K562 (cell line): ENCODE data around the gene CEBPB. TPM values are rescaled to one million over a fixed set of nuclear protein-coding genes. Genes with fewer than 3 reads are reported as not detected.

ENCODE experiments used
- ATAC-seq: fragments of 200-7000 bp; cut with Tn5 transposase; 3 replicates; pipeline ENCODE4 v1.9.1; 2020; ENCODE audit warnings: moderate library complexity
- BruUV-seq: library from RNA; stranded (reverse); fragments of 400-500 nt; replicated peaks from 2 replicates; lab custom pipeline; 2021; lab: Mats Ljungman, UMichigan
- CTCF ChIA-PET: fragments of 300-600 bp; formaldehyde crosslinking; extraction: SDS; loops from one replicate; lab custom pipeline; 2021; ENCODE audit warnings: low intra/inter-chr PET ratio; lab: Yijun Ruan, JAX
- POLR2A ChIA-PET: fragments of 300-600, 350-650 bp; sonication (Branson Sonifier 250); formaldehyde crosslinking; extraction: SDS; loops from one replicate; lab custom pipeline; 2021; ENCODE audit warnings: antibody characterized with exemption, inconsistent platforms; lab: Yijun Ruan, JAX
- DNase-seq, 4 experiments: peaks; one replicate each; pipeline versions ENCODE4 v3.0.0 to v3.0.0-alpha.2; 2011 to 2018; ENCODE audit warnings: low spot score in 3 of 4, mixed read lengths in 3 of 4; ENCODE audit errors: extremely low read depth in 1 of 4
- FAIRE-seq: peaks from 2 replicates; lab custom pipeline; 2011; peaks lifted over from hg19 to GRCh38; lab: Jason Lieb, UNC
- H2AFZ ChIP-seq: 2 replicates; pipeline ENCODE4 v1.6.0; 2011; ENCODE audit warnings: low read depth, low read length, control low read depth, inconsistent platforms
- H3K27ac ChIP-seq: fragments of 200-600 bp; 3 replicates; pipeline ENCODE4 v1.8.0; 2011; ENCODE audit warnings: low read depth, mild to moderate bottlenecking, control low read depth, inconsistent platforms, low read length, moderate library complexity, mixed read lengths; ENCODE audit errors: extremely low read depth
- H3K27me3 ChIP-seq, 2 experiments: fragments of 300-600 bp in 1 of 2; 2 replicates in 1 of 2; 3 replicates in 1 of 2; pipeline versions ENCODE4 v1.6.0 to v1.8.0; 2011; ENCODE audit warnings: inconsistent platforms in 2 of 2, low read length in 2 of 2, mild to moderate bottlenecking in 1 of 2, mixed read lengths in 1 of 2, moderate library complexity in 1 of 2; ENCODE audit not compliant: control insufficient read depth in 2 of 2, insufficient read depth in 2 of 2
- H3K36me3 ChIP-seq: fragments of 300-600 bp; 3 replicates; pipeline ENCODE4 v1.8.0; 2011; ENCODE audit warnings: mild to moderate bottlenecking, low read length, inconsistent platforms; ENCODE audit not compliant: control insufficient read depth, insufficient read depth
- H3K4me1 ChIP-seq, 2 experiments: fragments of 200-600 bp in 1 of 2; replicated peaks in 1 of 2; 2 replicates in 1 of 2; 3 replicates in 1 of 2; pipeline versions ENCODE4 v1.5.1 to v1.8.0; 2011; ENCODE audit warnings: inconsistent platforms in 2 of 2, low read length in 2 of 2, mild to moderate bottlenecking in 1 of 2, mixed read lengths in 1 of 2, moderate library complexity in 1 of 2; ENCODE audit not compliant: control insufficient read depth in 2 of 2, insufficient read depth in 2 of 2
- H3K4me2 ChIP-seq: 2 replicates; pipeline ENCODE4 v1.6.1; 2011; ENCODE audit warnings: low read length, control low read depth, inconsistent platforms, mixed read lengths; ENCODE audit not compliant: insufficient read depth
- H3K4me3 ChIP-seq: fragments of 200-600 bp; sonication (generic), shearing (Covaris generic); 2 replicates; pipeline ENCODE4 v1.5.1; 2016; ENCODE audit warnings: control low read depth, inconsistent platforms
- H3K79me2 ChIP-seq: fragments of 200-600 bp; 3 replicates; pipeline ENCODE4 v1.8.0; 2011; ENCODE audit warnings: low read length, inconsistent platforms; ENCODE audit not compliant: control insufficient read depth, insufficient read depth
- H3K9ac ChIP-seq, 2 experiments: 2 replicates each; pipeline versions ENCODE4 v1.6.0 to v1.6.1; 2011; ENCODE audit warnings: low read depth in 2 of 2, low read length in 2 of 2, control low read depth in 1 of 2, inconsistent platforms in 1 of 2, mild to moderate bottlenecking in 1 of 2, mixed read lengths in 1 of 2; ENCODE audit not compliant: insufficient read depth in 1 of 2
- H3K9me1 ChIP-seq: one replicate; pipeline ENCODE4 v1.6.0; 2011; ENCODE audit warnings: inconsistent platforms, mild to moderate bottlenecking, low read length, moderate library complexity; ENCODE audit not compliant: control insufficient read depth, insufficient read depth
- H3K9me3 ChIP-seq: replicated peaks from 2 replicates; pipeline ENCODE4 v1.5.1; 2011; ENCODE audit warnings: low read depth, low read length, inconsistent platforms; ENCODE audit not compliant: control insufficient read depth, insufficient read depth
- H4K20me1 ChIP-seq: replicated peaks from 2 replicates; pipeline ENCODE4 v1.6.1; 2011; ENCODE audit warnings: low read length, inconsistent platforms, mixed read lengths; ENCODE audit not compliant: control insufficient read depth, insufficient read depth
- CC2D1A ChIP-seq: fragments of 450-650 bp; IDR thresholded peaks from 2 replicates; pipeline ENCODE4 v1.6.1; 2017; ENCODE audit warnings: mild to moderate bottlenecking
- E4F1 ChIP-seq: fragments of 250-450 bp; sonication (Bioruptor Pico); IDR thresholded peaks from 2 replicates; pipeline ENCODE4 v1.5.0; 2021; ENCODE audit warnings: mild to moderate bottlenecking, borderline replicate concordance
- MCM3 ChIP-seq: fragments of 450-650 bp; IDR thresholded peaks from 2 replicates; pipeline ENCODE4 v1.6.1; 2016
- ZBTB7A ChIP-seq: IDR thresholded peaks from 2 replicates; pipeline ENCODE4 v1.6.1; 2011; ENCODE audit warnings: low read depth, mild to moderate bottlenecking, low read length, moderate library complexity, borderline replicate concordance; ENCODE audit not compliant: control insufficient read depth
- ZFP36 ChIP-seq: fragments of 150-350 bp; IDR thresholded peaks from 2 replicates; pipeline ENCODE4 v1.6.1; 2018; ENCODE audit warnings: low read length, low read depth; ENCODE audit not compliant: partially characterized antibody
- ZNF347 ChIP-seq: fragments of 450-650 bp; formaldehyde crosslinking; IDR thresholded peaks from 2 replicates; pipeline ENCODE4 v1.4.0; 2020; ENCODE audit warnings: low read depth, mild to moderate bottlenecking, moderate library complexity
- ZNF41 ChIP-seq: fragments of 250-450 bp; sonication (Bioruptor Pico); conservative IDR thresholded peaks from 2 replicates; pipeline ENCODE4 v1.4.0; 2020; ENCODE audit warnings: mild to moderate bottlenecking
- WGBS: fragments of 100-300 bp; shearing (Covaris generic); methylation state at CpG from one replicate; pipeline ENCODE4 v1.1.6; 2016; ENCODE audit warnings: low coverage, mixed read lengths; ENCODE audit not compliant: insufficient coverage; ENCODE audit errors: missing lambda C conversion rate; 5-methylcytosine and 5-hydroxymethylcytosine counted together
- in situ Hi-C: fragments of 300-500 bp; cut with MboI; formaldehyde crosslinking; loops from 4 replicates; pipeline ENCODE4 v1.15.0; 2018; ENCODE audit warnings: inconsistent platforms, mixed read lengths
- intact Hi-C: fragments of 100-400 bp; cut with micrococcal nuclease; formaldehyde crosslinking; loops from 2 replicates; pipeline ENCODE4 v1.14.2; 2022
- polyA plus RNA-seq, 8 experiments: library from polyadenylated mRNA; depleted of rRNA in 4 of 8; stranded (reverse) in 5 of 8; unstranded in 3 of 8; fragments of >200 nt; fragmentation: Nextera tagmentation in 2 of 8; fragmentation: Illumina TruSeq in 1 of 8; extraction: Ambion mirVana in 2 of 8; extraction: Trizol in 1 of 8; gene quantifications; 2 replicates each; pipeline versions ENCODE4 v1.2.1 to v1.2.3, GENCODE V29; 2011 to 2014; ENCODE audit warnings: inconsistent platforms in 1 of 8, missing spikeins in 1 of 8
- total RNA-seq, 7 experiments: library from RNA; depleted of rRNA in 6 of 7; stranded (reverse); fragments of >200 nt in 6 of 7; fragmentation: Illumina TruSeq in 2 of 7; extraction: Trizol in 2 of 7; gene quantifications; 2 replicates each; pipeline versions ENCODE4 v1.2.1 to v1.2.3, GENCODE V29; 2011 to 2021; ENCODE audit warnings: low replicate concordance in 1 of 7
- TF ChIP-seq, protein P1 (sequence below): sonication (generic); formaldehyde crosslinking; IDR thresholded peaks from 2 replicates; pipeline ENCODE4 v1.8.0; 2022; ENCODE audit warnings: mild to moderate bottlenecking, missing genetic modification reagents
- TF ChIP-seq, protein P2 (sequence below), 2 experiments: fragments of 450-650 bp; IDR thresholded peaks; 2 replicates each; pipeline ENCODE4 v1.6.1; 2016
- TF ChIP-seq, protein P3 (sequence below), 2 experiments: IDR thresholded peaks; 2 replicates each; pipeline ENCODE4 v1.6.1; 2012; ENCODE audit warnings: improper control_type of control experiment in 2 of 2, low read depth in 2 of 2, low read length in 2 of 2, borderline replicate concordance in 1 of 2

The CEBPB gene
- total and polyA plus RNA-seq, 9 of the 15 experiments (the other 6 are each of a cell fraction or from before 2014, with no cell fraction given): 1.2 to 72.6 (median 7.8) TPM

- Histone ChIP-seq H3K36me3 (peaks cover 18% of the 10 kb centered on the region), H2AFZ (no peak overlapping the region), H3K9ac (peak overlapping the region; percentile 95 to 96), H3K4me1 (peaks cover 42 to 82% of the 10 kb centered on the region in 2 experiments), H3K9me3 (no peaks in the 10 kb centered on the region), H3K4me3 (peak overlapping the region; percentile 95), H3K9me1 (peaks cover 12% of the 10 kb centered on the region), H3K79me2 (peaks cover 41% of the 10 kb centered on the region), H3K4me2 (peak overlapping the region; percentile 96), H3K27ac (peak overlapping the region; percentile 99; the same call in 1 of the 3 replicates), H4K20me1 (peaks cover 16% of the 10 kb centered on the region; the same call in 1 of the 2 replicates), H3K27me3 (no peaks in the 10 kb centered on the region)
- FAIRE-seq: no peak
- DNase-seq: no peak
- in situ Hi-C loops (no loop called here), intact Hi-C loops (loop anchor here (5.0 kb wide), 1 partner anchor 98 kb away; no protein-coding TSS in a partner anchor)
- ChIA-PET CTCF (no interaction called here), POLR2A (interaction anchor here (0.6 to 2.4 kb wide), 15 partner anchors 9 to 357 kb away, joined by 3 to 17 read pairs (median 4); no protein-coding TSS in a partner anchor)
- 45% methylated on average over 13 of the region's 16 CpGs for WGBS
- ATAC-seq: peak; percentile 2
- no TSS peak for BruUV-seq
- TF ChIP-seq, protein P1, sequence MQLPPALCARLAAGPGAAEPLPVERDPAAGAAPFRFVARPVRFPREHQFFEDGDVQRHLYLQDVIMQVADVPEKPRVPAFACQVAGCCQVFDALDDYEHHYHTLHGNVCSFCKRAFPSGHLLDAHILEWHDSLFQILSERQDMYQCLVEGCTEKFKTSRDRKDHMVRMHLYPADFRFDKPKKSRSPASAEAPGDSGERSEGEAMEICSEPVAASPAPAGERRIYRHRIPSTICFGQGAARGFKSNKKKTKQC (CRISPR knock-in tag): 0 out of 2 replicates have a peak, but pooled peaks have one; percentile 32
- TF ChIP-seq CC2D1A (no peak), MCM3 (no peak), E4F1 (CRISPR knock-in tag) (no peak), ZNF41 (CRISPR knock-in tag) (no peak), ZNF347 (CRISPR knock-in tag) (no peak), ZFP36 (no peak), ZBTB7A (no peak)
- TF ChIP-seq, protein P2, sequence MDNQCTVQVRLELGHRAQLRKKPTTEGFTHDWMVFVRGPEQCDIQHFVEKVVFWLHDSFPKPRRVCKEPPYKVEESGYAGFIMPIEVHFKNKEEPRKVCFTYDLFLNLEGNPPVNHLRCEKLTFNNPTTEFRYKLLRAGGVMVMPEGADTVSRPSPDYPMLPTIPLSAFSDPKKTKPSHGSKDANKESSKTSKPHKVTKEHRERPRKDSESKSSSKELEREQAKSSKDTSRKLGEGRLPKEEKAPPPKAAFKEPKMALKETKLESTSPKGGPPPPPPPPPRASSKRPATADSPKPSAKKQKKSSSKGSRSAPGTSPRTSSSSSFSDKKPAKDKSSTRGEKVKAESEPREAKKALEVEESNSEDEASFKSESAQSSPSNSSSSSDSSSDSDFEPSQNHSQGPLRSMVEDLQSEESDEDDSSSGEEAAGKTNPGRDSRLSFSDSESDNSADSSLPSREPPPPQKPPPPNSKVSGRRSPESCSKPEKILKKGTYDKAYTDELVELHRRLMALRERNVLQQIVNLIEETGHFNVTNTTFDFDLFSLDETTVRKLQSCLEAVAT (IDR thresholded peaks at IDR 0.05): 0 out of 4 replicates have a peak, but pooled peaks of 1 of the 2 experiments have one; percentile 38
- TF ChIP-seq, protein P3, sequence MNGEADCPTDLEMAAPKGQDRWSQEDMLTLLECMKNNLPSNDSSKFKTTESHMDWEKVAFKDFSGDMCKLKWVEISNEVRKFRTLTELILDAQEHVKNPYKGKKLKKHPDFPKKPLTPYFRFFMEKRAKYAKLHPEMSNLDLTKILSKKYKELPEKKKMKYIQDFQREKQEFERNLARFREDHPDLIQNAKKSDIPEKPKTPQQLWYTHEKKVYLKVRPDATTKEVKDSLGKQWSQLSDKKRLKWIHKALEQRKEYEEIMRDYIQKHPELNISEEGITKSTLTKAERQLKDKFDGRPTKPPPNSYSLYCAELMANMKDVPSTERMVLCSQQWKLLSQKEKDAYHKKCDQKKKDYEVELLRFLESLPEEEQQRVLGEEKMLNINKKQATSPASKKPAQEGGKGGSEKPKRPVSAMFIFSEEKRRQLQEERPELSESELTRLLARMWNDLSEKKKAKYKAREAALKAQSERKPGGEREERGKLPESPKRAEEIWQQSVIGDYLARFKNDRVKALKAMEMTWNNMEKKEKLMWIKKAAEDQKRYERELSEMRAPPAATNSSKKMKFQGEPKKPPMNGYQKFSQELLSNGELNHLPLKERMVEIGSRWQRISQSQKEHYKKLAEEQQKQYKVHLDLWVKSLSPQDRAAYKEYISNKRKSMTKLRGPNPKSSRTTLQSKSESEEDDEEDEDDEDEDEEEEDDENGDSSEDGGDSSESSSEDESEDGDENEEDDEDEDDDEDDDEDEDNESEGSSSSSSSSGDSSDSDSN (IDR thresholded peaks at IDR 0.05; ENCODE audit: borderline replicate concordance in 1 of 2, low read depth in 2 of 2, low read length in 2 of 2): 0 out of 4 replicates have a peak, but pooled peaks of 1 of the 2 experiments have one; percentile 13
Measured at GRCh38 chr20:50193836-50194421, 3.3 kb downstream of the CEBPB start.
